ENCODE measurements around the gene TET1. TPM values are rescaled to one million over a fixed set of nuclear protein-coding genes. Genes with fewer than 3 reads are reported as not detected.

TET1 gene
- total and polyA plus RNA-seq, 9 of the 15 experiments (the other 6 are each of a cell fraction or from before 2014, with no cell fraction given), result 2.6 to 21.3 (median 11.6) TPM

DNA sequence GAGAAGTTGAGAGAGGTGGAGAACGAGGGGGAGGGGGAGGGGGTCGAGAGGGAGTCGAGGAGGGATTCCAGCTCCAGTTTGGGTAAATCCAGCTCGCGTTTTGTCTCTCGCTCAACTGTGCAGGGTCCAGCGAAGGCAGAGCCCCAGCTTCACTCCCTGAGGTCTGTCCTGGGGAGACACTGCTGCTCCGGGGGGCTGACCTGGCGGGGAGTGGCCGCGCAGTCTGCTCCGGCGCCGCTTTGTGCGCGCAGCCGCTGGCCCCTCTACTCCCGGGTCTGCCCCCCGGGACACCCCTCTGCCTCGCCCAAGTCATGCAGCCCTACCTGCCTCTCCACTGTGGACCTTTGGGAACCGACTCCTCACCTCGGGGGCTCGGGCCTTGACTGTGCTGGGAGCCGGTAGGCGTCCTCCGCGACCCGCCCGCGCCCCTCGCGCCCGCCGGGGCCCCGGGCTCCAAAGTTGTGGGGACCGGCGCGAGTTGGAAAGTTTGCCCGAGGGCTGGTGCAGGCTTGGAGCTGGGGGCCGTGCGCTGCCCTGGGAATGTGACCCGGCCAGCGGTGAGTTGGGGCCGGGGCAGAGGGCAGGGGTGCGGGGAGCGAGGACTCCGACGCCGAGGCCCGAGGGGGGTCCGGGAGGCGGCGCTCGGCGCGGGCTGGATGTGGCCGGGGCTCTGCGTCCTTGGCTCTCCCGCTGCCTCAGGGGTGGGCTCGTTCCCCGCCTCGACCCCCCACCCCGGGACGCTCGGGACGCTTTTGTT, at the start of gene TET1 (continued):
- TF ChIP-seq, protein P1, sequence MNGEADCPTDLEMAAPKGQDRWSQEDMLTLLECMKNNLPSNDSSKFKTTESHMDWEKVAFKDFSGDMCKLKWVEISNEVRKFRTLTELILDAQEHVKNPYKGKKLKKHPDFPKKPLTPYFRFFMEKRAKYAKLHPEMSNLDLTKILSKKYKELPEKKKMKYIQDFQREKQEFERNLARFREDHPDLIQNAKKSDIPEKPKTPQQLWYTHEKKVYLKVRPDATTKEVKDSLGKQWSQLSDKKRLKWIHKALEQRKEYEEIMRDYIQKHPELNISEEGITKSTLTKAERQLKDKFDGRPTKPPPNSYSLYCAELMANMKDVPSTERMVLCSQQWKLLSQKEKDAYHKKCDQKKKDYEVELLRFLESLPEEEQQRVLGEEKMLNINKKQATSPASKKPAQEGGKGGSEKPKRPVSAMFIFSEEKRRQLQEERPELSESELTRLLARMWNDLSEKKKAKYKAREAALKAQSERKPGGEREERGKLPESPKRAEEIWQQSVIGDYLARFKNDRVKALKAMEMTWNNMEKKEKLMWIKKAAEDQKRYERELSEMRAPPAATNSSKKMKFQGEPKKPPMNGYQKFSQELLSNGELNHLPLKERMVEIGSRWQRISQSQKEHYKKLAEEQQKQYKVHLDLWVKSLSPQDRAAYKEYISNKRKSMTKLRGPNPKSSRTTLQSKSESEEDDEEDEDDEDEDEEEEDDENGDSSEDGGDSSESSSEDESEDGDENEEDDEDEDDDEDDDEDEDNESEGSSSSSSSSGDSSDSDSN (IDR thresholded peaks at IDR 0.05; ENCODE audit: borderline replicate concordance in 1 of 2, low read depth in 2 of 2, low read length in 2 of 2), result peak; percentile 60 to 77; a peak in 3 of 4 replicates
- TF ChIP-seq KAT7 (CRISPR knock-in tag; IDR thresholded peaks at IDR 0.05; ENCODE audit: borderline replicate concordance) (peak; percentile 97), ETV5 (CRISPR knock-in tag; IDR thresholded peaks at IDR 0.05; ENCODE audit: low read depth) (0 out of 2 replicates have a peak, but pooled peaks have one; percentile 12), MXI1 (IDR thresholded peaks at IDR 0.05; ENCODE audit: low read depth, low read length) (0 out of 2 replicates have a peak, but pooled peaks have one; percentile 27), ZNF311 (CRISPR knock-in tag; IDR thresholded peaks at IDR 0.05) (no peak), POLR2AphosphoS2 (IDR thresholded peaks at IDR 0.05; ENCODE audit: low read length) (peak; percentile 87; the same call in 1 of the 2 replicates), ZNF384 (IDR thresholded peaks at IDR 0.05; ENCODE audit: low read depth, low read length) (no peak), MTA1 (IDR thresholded peaks at IDR 0.05; ENCODE audit: borderline replicate concordance) (no peak; the same call in 1 of the 2 replicates), ETV1 (tag; conservative IDR thresholded peaks at IDR 0.05; ENCODE audit: low read depth) (no peak), POLR2A (conservative IDR thresholded peaks at IDR 0.05) (peak; percentile 91), HDAC8 (tag; IDR thresholded peaks at IDR 0.05) (no peak), ZNF316 (IDR thresholded peaks at IDR 0.05) (no peak), RAD51 (IDR thresholded peaks at IDR 0.05; ENCODE audit: borderline replicate concordance, low read depth) (no peak), ARNT (IDR thresholded peaks at IDR 0.05) (no peak)
- TF ChIP-seq, protein P2, sequence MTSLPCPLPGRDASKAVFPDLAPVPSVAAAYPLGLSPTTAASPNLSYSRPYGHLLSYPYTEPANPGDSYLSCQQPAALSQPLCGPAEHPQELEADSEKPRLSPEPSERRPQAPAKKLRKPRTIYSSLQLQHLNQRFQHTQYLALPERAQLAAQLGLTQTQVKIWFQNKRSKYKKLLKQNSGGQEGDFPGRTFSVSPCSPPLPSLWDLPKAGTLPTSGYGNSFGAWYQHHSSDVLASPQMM (CRISPR knock-in tag; IDR thresholded peaks at IDR 0.05), result no peak
- TF ChIP-seq, protein P3, sequence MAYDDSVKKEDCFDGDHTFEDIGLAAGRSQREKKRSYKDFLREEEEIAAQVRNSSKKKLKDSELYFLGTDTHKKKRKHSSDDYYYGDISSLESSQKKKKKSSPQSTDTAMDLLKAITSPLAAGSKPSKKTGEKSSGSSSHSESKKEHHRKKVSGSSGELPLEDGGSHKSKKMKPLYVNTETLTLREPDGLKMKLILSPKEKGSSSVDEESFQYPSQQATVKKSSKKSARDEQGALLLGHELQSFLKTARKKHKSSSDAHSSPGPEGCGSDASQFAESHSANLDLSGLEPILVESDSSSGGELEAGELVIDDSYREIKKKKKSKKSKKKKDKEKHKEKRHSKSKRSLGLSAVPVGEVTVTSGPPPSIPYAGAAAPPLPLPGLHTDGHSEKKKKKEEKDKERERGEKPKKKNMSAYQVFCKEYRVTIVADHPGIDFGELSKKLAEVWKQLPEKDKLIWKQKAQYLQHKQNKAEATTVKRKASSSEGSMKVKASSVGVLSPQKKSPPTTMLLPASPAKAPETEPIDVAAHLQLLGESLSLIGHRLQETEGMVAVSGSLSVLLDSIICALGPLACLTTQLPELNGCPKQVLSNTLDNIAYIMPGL (CRISPR knock-in tag; IDR thresholded peaks at IDR 0.05), result no peak
- TF ChIP-seq, protein P4, sequence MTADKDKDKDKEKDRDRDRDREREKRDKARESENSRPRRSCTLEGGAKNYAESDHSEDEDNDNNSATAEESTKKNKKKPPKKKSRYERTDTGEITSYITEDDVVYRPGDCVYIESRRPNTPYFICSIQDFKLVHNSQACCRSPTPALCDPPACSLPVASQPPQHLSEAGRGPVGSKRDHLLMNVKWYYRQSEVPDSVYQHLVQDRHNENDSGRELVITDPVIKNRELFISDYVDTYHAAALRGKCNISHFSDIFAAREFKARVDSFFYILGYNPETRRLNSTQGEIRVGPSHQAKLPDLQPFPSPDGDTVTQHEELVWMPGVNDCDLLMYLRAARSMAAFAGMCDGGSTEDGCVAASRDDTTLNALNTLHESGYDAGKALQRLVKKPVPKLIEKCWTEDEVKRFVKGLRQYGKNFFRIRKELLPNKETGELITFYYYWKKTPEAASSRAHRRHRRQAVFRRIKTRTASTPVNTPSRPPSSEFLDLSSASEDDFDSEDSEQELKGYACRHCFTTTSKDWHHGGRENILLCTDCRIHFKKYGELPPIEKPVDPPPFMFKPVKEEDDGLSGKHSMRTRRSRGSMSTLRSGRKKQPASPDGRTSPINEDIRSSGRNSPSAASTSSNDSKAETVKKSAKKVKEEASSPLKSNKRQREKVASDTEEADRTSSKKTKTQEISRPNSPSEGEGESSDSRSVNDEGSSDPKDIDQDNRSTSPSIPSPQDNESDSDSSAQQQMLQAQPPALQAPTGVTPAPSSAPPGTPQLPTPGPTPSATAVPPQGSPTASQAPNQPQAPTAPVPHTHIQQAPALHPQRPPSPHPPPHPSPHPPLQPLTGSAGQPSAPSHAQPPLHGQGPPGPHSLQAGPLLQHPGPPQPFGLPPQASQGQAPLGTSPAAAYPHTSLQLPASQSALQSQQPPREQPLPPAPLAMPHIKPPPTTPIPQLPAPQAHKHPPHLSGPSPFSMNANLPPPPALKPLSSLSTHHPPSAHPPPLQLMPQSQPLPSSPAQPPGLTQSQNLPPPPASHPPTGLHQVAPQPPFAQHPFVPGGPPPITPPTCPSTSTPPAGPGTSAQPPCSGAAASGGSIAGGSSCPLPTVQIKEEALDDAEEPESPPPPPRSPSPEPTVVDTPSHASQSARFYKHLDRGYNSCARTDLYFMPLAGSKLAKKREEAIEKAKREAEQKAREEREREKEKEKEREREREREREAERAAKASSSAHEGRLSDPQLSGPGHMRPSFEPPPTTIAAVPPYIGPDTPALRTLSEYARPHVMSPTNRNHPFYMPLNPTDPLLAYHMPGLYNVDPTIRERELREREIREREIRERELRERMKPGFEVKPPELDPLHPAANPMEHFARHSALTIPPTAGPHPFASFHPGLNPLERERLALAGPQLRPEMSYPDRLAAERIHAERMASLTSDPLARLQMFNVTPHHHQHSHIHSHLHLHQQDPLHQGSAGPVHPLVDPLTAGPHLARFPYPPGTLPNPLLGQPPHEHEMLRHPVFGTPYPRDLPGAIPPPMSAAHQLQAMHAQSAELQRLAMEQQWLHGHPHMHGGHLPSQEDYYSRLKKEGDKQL (CRISPR knock-in tag; IDR thresholded peaks at IDR 0.05; ENCODE audit: borderline replicate concordance), result 0 out of 2 replicates have a peak, but pooled peaks have one; percentile 86

Data from K562 (cell line).